Stimulated activated CD8-positive, alpha-beta memory T cell treated with anti-CD3 and anti-CD28 coated beads, Interleukin-7, amount 100 ng/mL, for 24 hours (primary cell): ENCODE data around the gene RAF1.
"Not testable (repeated sequence)": the region's sequence is repeated elsewhere in the genome, so short reads cannot be mapped to it uniquely, and the experiment has no call there.

Source experiments
- DNase-seq: peaks from one replicate; pipeline ENCODE4 v3.0.0-alpha.2; 2020; ENCODE audit warnings: low read depth

The RAF1 gene

GRCh38 chr3:12675115-12675810 lies 11.3 kb upstream of the RAF1 start:
- no peak for DNase-seq

GRCh38 chr3:12673956-12674736 lies 10.2 kb upstream of the RAF1 start:
- not testable (repeated sequence) for DNase-seq

DNA sequence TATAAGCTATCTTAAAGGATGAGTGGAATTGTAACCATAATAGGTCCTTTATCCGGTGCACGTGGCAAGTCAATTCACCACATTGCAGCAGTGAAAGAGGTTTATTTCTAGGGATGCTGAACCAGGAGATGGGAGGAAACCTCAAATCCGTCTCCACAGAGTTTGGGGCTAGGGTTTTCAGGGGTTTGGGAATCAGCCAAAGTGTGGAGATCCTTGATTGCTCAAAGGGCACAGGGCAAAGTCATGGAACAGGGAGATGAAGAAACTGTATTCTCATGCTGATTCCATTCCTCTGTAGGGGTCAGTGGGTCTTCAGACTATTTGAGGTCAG lies 7.2 kb upstream of the RAF1 start:
- DNase-seq, result no peak

DNA sequence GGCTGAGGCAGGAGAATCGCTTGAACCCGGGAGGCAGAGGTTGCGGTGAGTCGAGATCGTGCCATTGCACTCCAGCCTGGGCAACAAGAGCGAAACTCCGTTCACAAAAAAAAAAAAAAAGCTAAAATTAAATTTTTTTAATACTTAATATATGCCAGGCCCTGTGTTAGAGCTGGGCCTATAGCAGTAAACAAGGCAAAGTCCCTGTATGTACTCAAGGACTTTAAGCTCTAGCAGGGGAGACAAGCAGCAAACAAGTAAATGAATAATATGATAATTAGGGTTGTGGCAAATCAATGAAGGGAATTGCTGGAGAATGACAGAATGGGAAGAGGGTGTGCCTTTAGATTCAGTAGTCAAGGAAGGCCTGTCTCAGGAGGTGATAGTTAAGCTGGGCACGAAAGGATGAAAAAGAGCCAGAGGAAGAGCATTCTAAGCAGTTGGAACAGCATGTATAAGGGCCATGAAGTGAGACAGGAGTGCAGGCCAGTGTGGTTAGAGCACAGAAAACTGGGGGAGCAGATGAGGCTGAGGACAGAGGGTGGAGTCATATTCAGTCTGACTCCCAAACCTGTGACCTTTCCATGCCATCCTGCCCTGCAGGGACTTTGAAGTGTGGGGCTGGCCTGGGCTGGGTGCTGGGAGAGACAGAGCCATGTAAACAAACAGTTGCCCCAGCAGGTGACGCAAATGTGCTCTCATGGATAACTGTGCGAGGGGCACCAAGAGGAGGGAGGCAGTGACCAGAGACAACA lies 6.6 kb upstream of the RAF1 start:
- no peak for DNase-seq

DNA sequence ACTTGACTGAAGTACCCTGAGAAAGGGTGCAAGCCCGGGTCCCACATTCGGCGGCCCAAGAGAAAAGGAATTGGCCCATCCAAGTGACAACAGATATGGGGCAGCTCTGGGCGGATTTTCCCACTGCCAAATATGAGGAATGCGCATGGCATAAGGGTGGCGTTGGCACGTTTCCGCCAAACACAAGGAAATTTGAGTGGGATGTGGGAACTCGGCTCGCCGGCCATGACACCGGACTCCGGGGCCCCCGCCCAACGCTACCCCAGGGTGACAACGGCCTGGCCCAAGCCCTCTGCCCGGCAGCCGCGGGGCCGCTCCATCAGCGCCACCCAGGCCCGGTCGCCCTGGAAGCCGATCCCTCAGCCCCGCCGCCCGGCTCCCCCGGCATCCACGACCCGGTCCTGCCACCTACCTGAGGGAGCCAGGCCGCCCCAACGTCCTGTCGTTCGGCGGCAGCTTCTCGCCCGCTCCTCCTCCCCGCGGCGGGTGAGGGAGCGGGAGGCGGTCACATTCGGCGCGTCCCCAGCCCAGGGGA lies 449 bp downstream of the RAF1 start:
- DNase-seq, result no peak

- no peak for DNase-seq
These were observed 1.1 kb downstream of the RAF1 start for GRCh38 chr3:12662593-12663400.

DNA sequence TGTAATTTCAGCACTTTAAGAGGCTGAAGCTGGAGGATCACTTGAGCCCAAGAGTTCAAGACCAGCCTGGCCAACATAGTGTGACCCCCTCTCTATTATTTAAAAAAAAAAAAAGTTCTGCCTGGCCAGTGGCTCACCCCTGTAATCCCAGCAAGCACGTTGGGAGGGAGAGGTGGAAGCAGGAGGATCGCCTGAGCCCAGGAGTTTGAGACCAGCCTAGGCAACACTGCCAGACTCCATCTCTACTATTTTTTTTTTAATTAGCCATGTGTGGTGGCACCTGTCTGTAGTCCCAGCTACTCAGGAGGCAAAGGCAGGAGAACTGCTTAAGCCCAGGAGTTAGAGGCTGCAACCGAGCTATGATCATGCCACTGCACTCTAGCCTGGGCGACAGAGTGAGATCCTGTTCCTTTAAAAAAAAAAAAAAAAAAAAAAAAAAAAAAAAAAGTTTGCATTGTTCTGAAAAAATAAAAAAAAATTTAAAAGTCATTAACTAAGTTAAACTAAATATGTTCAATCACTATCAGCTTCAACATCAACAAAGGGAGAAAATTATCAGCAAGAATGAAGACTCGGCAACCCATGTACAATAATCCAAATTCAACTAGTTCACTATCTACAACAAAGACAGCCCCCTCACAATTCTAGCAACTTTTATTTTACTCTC lies 1.9 kb downstream of the RAF1 start:
- DNase-seq, result no peak

- DNase-seq, result not testable (repeated sequence)
These were observed 2.5 kb downstream of the RAF1 start for GRCh38 chr3:12661375-12661774.

DNA sequence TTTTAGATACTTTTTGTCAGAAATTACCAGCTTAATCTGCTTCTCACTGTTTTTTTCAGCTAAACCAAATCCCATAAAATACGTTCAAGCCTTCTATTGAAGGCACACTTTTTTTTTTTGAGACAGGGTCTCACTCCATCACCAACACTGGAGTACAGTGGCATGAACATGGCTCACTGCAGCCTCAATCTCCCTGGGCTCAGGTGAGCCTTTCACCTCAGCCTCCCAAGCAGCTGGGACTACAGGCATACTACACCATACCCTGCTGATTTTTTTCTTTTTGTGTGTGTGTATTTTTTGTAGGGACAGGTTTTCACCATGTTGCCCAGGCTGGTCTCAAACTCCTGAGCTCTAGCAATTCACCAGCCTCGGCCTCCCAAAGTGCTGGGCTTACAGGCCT lies 3.7 kb downstream of the RAF1 start:
- no peak for DNase-seq

- DNase-seq, result no peak
These were observed 4.5 kb downstream of the RAF1 start for GRCh38 chr3:12659316-12660015.

DNA sequence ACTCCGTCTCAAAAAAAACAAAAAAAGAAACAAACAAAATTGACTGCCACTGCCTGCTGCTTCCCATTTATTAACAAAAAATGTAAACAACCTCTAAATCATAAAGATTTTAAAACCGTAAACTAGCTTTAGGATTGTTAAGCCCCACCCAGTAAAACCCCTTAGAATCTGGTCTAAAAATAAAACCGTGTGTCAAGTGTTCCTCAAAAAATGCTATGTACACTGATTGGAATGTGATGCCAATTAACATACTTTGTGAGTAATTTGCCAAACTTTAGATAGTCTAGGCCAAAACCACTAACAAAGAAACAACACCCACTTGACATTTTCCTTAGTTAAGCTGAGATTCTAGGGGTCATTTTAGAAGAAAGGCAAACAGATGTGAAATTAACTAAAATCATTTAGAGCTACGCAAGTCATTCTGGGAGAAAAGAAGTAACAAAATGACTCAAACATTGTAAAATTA lies 5.3 kb downstream of the RAF1 start:
- no peak for DNase-seq

- DNase-seq, result no peak
These were observed 7.1 kb downstream of the RAF1 start for GRCh38 chr3:12656850-12657249.

DNA sequence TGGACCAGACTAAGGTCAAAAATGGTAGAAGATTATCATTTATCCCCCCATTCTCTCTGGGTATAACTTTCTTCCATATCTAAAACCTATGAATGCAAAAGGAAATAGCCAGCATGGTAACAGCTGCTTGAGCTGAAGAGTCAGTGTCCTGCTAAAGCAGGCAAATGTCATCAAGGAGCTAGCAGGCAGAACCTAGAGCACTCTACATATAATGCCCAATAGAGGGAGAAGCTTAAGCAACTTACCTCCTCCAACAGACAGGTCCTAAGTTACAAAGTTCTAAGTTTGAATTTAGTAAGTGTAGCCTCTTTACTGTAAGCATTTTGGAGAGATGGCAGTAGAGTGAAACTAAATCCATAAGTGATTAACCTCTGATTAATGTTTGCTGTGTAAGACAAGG lies 7.7 kb downstream of the RAF1 start:
- DNase-seq, result no peak

DNA sequence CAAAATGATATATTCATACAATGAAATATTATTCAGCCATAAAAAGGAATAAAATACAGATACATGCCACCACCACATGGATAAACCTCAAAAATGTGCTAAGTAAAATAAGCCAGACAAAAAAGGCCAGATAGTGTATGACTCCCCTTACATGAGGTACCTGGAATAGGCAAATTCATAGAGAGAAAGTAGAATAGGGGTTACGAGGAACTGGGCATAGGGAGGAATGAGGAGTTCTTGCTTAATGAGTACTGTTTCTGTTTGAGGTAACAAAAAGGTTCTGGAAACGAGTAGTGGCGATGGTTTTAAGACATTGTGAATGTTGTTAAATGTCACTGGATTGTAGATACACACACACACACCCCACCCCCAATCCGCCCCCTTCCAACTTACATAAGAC lies 8.2 kb downstream of the RAF1 start:
- no peak for DNase-seq

GRCh38 chr3:12653747-12654146 lies 10.2 kb downstream of the RAF1 start:
- no peak for DNase-seq

DNA sequence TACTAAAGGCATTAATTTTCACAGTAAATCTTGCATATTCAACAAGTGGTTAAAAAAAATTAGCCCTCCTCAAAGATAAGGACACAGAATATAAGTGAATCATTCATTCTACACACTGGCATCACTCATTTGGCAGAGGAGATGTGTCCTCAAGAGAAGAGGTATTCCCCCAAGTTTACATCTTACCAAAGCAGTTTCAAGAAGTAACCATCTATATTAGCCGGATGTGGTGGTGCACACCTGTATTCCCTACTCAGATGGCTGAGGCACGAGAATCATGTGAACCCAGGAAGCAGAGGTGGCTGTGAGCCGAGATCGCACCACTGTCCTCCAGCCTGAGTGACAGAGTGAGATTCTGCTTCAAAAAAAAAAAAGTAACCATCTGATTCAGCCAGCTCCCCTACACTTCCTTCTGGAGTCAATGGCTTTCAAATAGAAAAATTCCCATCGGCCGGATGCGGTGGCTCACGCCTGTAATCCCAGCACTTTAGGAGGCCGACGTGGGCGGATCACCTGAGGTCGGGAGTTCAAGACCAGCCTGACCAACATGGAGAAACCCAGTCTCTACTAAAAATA lies 15.4 kb downstream of the RAF1 start:
- DNase-seq, result no peak

DNA sequence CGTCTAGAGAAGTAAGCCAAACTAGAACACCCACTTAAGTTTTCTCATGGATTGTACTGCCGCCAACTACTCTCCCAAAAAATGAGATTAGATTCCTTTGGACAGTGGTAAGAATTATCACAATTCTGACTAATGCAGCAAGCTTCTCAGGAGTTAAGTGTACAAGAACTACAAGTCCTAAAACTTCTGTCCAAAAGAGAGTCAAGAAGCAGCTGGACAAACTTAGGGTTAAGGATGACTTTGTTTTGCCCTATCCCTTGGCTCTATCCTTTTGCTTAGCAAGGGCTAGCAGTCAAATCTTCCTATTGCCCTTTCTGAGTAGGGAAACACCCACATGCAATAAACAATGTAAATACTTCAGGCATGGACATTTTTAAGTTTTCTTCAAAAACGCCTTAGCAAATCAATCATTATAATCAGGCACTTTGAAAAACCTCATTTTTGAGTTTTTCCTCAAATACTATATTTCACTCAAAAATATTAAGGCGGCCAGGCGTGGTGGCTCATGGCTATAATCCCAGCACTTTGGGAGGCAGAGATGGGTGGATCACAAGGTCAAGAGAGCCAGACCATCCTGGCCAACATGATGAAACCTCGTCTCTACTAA lies 19.5 kb downstream of the RAF1 start:
- no peak for DNase-seq

- DNase-seq, result no peak
These were observed 20.2 kb downstream of the RAF1 start for GRCh38 chr3:12643724-12644123.

GRCh38 chr3:12643010-12643380 lies 20.9 kb downstream of the RAF1 start:
- no peak for DNase-seq

DNA sequence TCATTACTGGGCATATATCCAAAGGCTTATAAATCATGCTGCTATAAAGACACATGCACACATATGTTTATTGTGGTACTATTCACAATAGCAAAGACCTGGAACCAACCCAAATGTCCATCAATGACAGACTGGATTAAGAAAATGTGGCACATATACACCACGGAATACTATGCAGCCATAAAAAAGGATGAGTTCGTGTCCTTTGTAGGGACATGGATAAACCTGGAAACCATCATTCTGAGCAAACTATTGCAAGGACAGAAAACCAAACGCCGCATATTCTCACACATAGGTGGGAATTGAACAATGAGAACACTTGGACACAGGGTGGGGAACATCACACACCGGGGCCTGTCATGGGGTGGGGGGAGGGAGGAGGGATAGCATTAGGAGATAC lies 23.1 kb downstream of the RAF1 start:
- DNase-seq, result not testable (repeated sequence)
